Skeletal muscle satellite cell (primary cell): ENCODE measurements around the gene AKR1C8.
"Not testable (repeated sequence)": the region's sequence is repeated elsewhere in the genome, so short reads cannot be mapped to it uniquely, and the experiment has no call there.

Experiments used
- H3K27me3 ChIP-seq: 2 replicates; pipeline ENCODE4 v1.7.0; 2013; ENCODE audit warnings: low read length; ENCODE audit not compliant: control insufficient read depth, insufficient read depth
- H3K36me3 ChIP-seq: 2 replicates; pipeline ENCODE4 v1.7.0; 2013; ENCODE audit warnings: mild to moderate bottlenecking, control low read depth, low read length; ENCODE audit not compliant: insufficient read depth
- H3K4me1 ChIP-seq: 2 replicates; pipeline ENCODE4 v1.7.0; 2013; ENCODE audit warnings: low read length; ENCODE audit not compliant: control insufficient read depth, insufficient read depth
- H3K4me2 ChIP-seq: 2 replicates; pipeline ENCODE4 v1.7.0; 2013; ENCODE audit warnings: mild to moderate bottlenecking, low read length
- H3K4me3 ChIP-seq: 2 replicates; pipeline ENCODE4 v1.7.0; 2013; ENCODE audit warnings: low read length
- H3K9ac ChIP-seq: 2 replicates; pipeline ENCODE4 v1.7.0; 2013; ENCODE audit warnings: mild to moderate bottlenecking, low read depth, low read length, moderate library complexity
- H3K9me3 ChIP-seq: replicated peaks from 2 replicates; pipeline ENCODE4 v1.7.0; 2013; ENCODE audit warnings: mild to moderate bottlenecking, control low read depth, low read length

The AKR1C8 gene

GRCh38 chr10:5136468-5137087 is 48.4 kb downstream of the AKR1C8 start:
- H3K27me3 ChIP-seq = no peaks in the 10 kb centered on the region
- peaks cover 5% of the 10 kb centered on the region for H3K9me3 ChIP-seq
- H3K4me2 ChIP-seq = no peak overlapping the region
- no peak overlapping the region for H3K4me3 ChIP-seq
- H3K36me3 ChIP-seq = no peaks in the 10 kb centered on the region
- H3K9ac ChIP-seq = no peak overlapping the region
- no peaks in the 10 kb centered on the region for H3K4me1 ChIP-seq

GRCh38 chr10:5135581-5135980 is 49.4 kb downstream of the AKR1C8 start:
- Histone ChIP-seq H3K27me3 (no peaks in the 10 kb centered on the region), H3K4me1 (no peaks in the 10 kb centered on the region), H3K4me3 (no peak overlapping the region), H3K9me3 (peaks cover 5% of the 10 kb centered on the region), H3K36me3 (no peaks in the 10 kb centered on the region), H3K9ac (no peak overlapping the region), H3K4me2 (no peak overlapping the region)

- H3K27me3 ChIP-seq = no peaks in the 10 kb centered on the region
- no peak overlapping the region for H3K4me3 ChIP-seq
- H3K36me3 ChIP-seq = no peaks in the 10 kb centered on the region
- H3K4me2 ChIP-seq = no peak overlapping the region
- no peaks in the 10 kb centered on the region for H3K4me1 ChIP-seq
- H3K9ac ChIP-seq = no peak overlapping the region
- H3K9me3 ChIP-seq = peaks cover under 1% of the 10 kb centered on the region
Measured at GRCh38 chr10:5125315-5126044, 59.5 kb downstream of the AKR1C8 start.

- peaks cover 3% of the 10 kb centered on the region for H3K9me3 ChIP-seq
- no peak overlapping the region for H3K9ac ChIP-seq
- no peaks in the 10 kb centered on the region for H3K36me3 ChIP-seq
- no peak overlapping the region for H3K4me2 ChIP-seq
- no peak overlapping the region for H3K4me3 ChIP-seq
- H3K4me1 ChIP-seq = no peaks in the 10 kb centered on the region
- no peaks in the 10 kb centered on the region for H3K27me3 ChIP-seq
Measured at GRCh38 chr10:5123886-5124285, 61.1 kb downstream of the AKR1C8 start.

GRCh38 chr10:5119997-5120396 is 65.0 kb downstream of the AKR1C8 start:
- H3K4me3 ChIP-seq, H3K9me3 ChIP-seq, H3K4me1 ChIP-seq, H3K4me2 ChIP-seq, H3K27me3 ChIP-seq, H3K9ac ChIP-seq, H3K36me3 ChIP-seq: not testable (repeated sequence)

GRCh38 chr10:5117026-5117425 is 67.9 kb downstream of the AKR1C8 start:
- Histone ChIP-seq H3K27me3 (no peaks in the 10 kb centered on the region), H3K4me3 (no peak overlapping the region), H3K4me1 (no peaks in the 10 kb centered on the region), H3K9me3 (peaks cover 3% of the 10 kb centered on the region), H3K36me3 (no peaks in the 10 kb centered on the region), H3K9ac (no peak overlapping the region), H3K4me2 (no peak overlapping the region)

- no peak overlapping the region for H3K9ac ChIP-seq
- no peak overlapping the region for H3K4me3 ChIP-seq
- H3K36me3 ChIP-seq = no peaks in the 10 kb centered on the region
- H3K4me1 ChIP-seq = no peaks in the 10 kb centered on the region
- peaks cover 3% of the 10 kb centered on the region for H3K9me3 ChIP-seq
- H3K4me2 ChIP-seq = no peak overlapping the region
- no peaks in the 10 kb centered on the region for H3K27me3 ChIP-seq
Measured at GRCh38 chr10:5116621-5117020, 68.3 kb downstream of the AKR1C8 start.

GRCh38 chr10:5109861-5110260 is 75.1 kb downstream of the AKR1C8 start:
- H3K4me2 ChIP-seq, H3K36me3 ChIP-seq, H3K9me3 ChIP-seq, H3K4me3 ChIP-seq, H3K9ac ChIP-seq, H3K27me3 ChIP-seq, H3K4me1 ChIP-seq: not testable (repeated sequence)

GRCh38 chr10:5108658-5109416 is 76.1 kb downstream of the AKR1C8 start:
- Histone ChIP-seq H3K9ac (no peak overlapping the region), H3K27me3 (no peaks in the 10 kb centered on the region), H3K4me2 (no peak overlapping the region), H3K9me3 (no peaks in the 10 kb centered on the region), H3K36me3 (peaks cover 9% of the 10 kb centered on the region), H3K4me1 (peaks cover 4% of the 10 kb centered on the region), H3K4me3 (no peak overlapping the region)

- Histone ChIP-seq H3K36me3 (peaks cover 12% of the 10 kb centered on the region), H3K4me2 (no peak overlapping the region), H3K9me3 (no peaks in the 10 kb centered on the region), H3K4me1 (peaks cover 4% of the 10 kb centered on the region), H3K27me3 (no peaks in the 10 kb centered on the region), H3K4me3 (no peak overlapping the region), H3K9ac (no peak overlapping the region)
Measured at GRCh38 chr10:5107860-5108526, 77.0 kb downstream of the AKR1C8 start.

- H3K27me3 ChIP-seq = no peaks in the 10 kb centered on the region
- H3K9ac ChIP-seq = no peak overlapping the region
- peaks cover 12% of the 10 kb centered on the region for H3K36me3 ChIP-seq
- peaks cover 4% of the 10 kb centered on the region for H3K4me1 ChIP-seq
- no peaks in the 10 kb centered on the region for H3K9me3 ChIP-seq
- no peak overlapping the region for H3K4me3 ChIP-seq
- no peak overlapping the region for H3K4me2 ChIP-seq
Measured at GRCh38 chr10:5106553-5106952, 78.4 kb downstream of the AKR1C8 start.
